ENCODE results near the gene TUBG1. TPM values are rescaled to one million over a fixed set of nuclear protein-coding genes. Genes with fewer than 3 reads are reported as not detected.

Gene TUBG1
- total and polyA plus RNA-seq, 2 of the 4 experiments (the other 2 are of a cell fraction) = 38.9 to 94.5 TPM

GRCh38 chr17:42655528-42655927 lies 46.0 kb downstream of the TUBG1 start:
- Histone ChIP-seq H4K91ac (ENCODE audit: insufficient read depth, low read depth, low read length) (no peak overlapping the region), H2BK15ac (ENCODE audit: low read depth, low read length) (no peak overlapping the region), H2AK9ac (replicated peaks; ENCODE audit: low read depth, low read length, poor library complexity) (peak overlapping the region; percentile 11), H3K56ac (ENCODE audit: extremely low read depth, insufficient read depth, low read length) (no peak overlapping the region), H2BK5ac (ENCODE audit: low read depth, low read length, poor library complexity, severe bottlenecking) (no peak overlapping the region), H3K4me1 (ENCODE audit: control insufficient read depth, insufficient read depth, low read length) (peaks cover 8% of the 10 kb centered on the region), H3K4me3 (ENCODE audit: insufficient read depth, low read depth, low read length) (no peak overlapping the region), H3K14ac (replicated peaks; ENCODE audit: low read depth, low read length) (no peak overlapping the region), H3K27ac (ENCODE audit: insufficient read depth, low read length) (no peak overlapping the region), H3K18ac (ENCODE audit: low read depth, low read length) (no peak overlapping the region), H3K36me3 (ENCODE audit: control insufficient read depth, insufficient read depth, low read length) (no peaks in the 10 kb centered on the region), H3K27me3 (ENCODE audit: control insufficient read depth, insufficient read depth, low read length) (peaks cover 10% of the 10 kb centered on the region), H2AFZ (replicated peaks; ENCODE audit: low read length, poor library complexity) (no peak overlapping the region), H2BK120ac (ENCODE audit: low read depth, low read length) (no peak overlapping the region), H3K9me3 (ENCODE audit: control insufficient read depth, insufficient read depth, low read length) (no peaks in the 10 kb centered on the region), H3K23ac (ENCODE audit: low read depth, low read length) (no peak overlapping the region), H3K4ac (ENCODE audit: low read depth, low read length) (no peak overlapping the region), H3K9ac (ENCODE audit: low read depth, low read length) (no peak overlapping the region), H2BK20ac (ENCODE audit: low read depth, low read length) (no peak overlapping the region), H4K8ac (ENCODE audit: low read depth in 2 of 2, low read length in 2 of 2) (no peak overlapping the region), H3K79me1 (ENCODE audit: low read depth in 1 of 2, low read length in 2 of 2) (peaks cover 3 to 10% of the 10 kb centered on the region in 2 experiments; a peak in 2 of 4 replicates), H2AK5ac (ENCODE audit: low read depth, low read length) (no peak overlapping the region), H3K4me2 (ENCODE audit: low read depth, low read length) (no peak overlapping the region), H4K5ac (ENCODE audit: low read depth, low read length) (no peak overlapping the region), H3K9me1 (ENCODE audit: insufficient read depth, low read length) (peaks cover 5% of the 10 kb centered on the region), H4K20me1 (ENCODE audit: insufficient read depth, low read length) (no peaks in the 10 kb centered on the region)
- TF ChIP-seq USF2 (IDR thresholded peaks at IDR 0.05; ENCODE audit: low read depth, low read length) = peak; percentile 89
- peak; percentile 82 for TF ChIP-seq BHLHE40 (IDR thresholded peaks at IDR 0.05; ENCODE audit: low read depth, low read length)
- TF ChIP-seq FOS (IDR thresholded peaks at IDR 0.05; ENCODE audit: low read depth, low read length) = peak; percentile 79
- no peak for TF ChIP-seq ELK1 (IDR thresholded peaks at IDR 0.05; ENCODE audit: borderline replicate concordance, low read depth, low read length)
- TF ChIP-seq MAFK (IDR thresholded peaks at IDR 0.05; ENCODE audit: low read depth, low read length) = peak; percentile 18; the same call in 1 of the 2 replicates
- peak; percentile 22 for TF ChIP-seq RCOR1 (IDR thresholded peaks at IDR 0.05; ENCODE audit: insufficient replicate concordance, low read length)
- TF ChIP-seq RFX5 (IDR thresholded peaks at IDR 0.05; ENCODE audit: low read depth, low read length) = no peak
- BruUV-seq (replicated peaks) = no TSS peak
- ATAC-seq (ENCODE audit: low read depth) (no peak; the same call in 1 of the 2 replicates), DNase-seq (peak; percentile 93)
- 0% methylated on average over 2 of the region's 2 CpGs; no CpG with 5 or more reads in 1 of the 2 experiments for WGBS, 2 experiments (ENCODE audit: extremely low coverage in 2 of 2, insufficient read length in 1 of 2)
- dilution Hi-C loops (cut with HindIII; ENCODE audit: low sequenced_read_pairs, unreplicated experiment) = no loop called here
- ChIA-PET CTCF (no interaction called here), POLR2A (ENCODE audit: unreplicated experiment) (no interaction called here)
- intact Hi-C loops (cut with micrococcal nuclease) = loop anchor here (5.0 kb wide), 1 partner anchor 48 kb away; the partner anchor contains the start of genes RETREG3 and TUBG1
- in situ Hi-C loops (cut with MboI; ENCODE audit: low sequenced_read_pairs) = no loop called here
